ENCODE measurements around the gene DOCK9.
A peak's percentile ranks its signal among the peaks of the same experiment; 100 is the strongest.

The DOCK9 gene

DNA sequence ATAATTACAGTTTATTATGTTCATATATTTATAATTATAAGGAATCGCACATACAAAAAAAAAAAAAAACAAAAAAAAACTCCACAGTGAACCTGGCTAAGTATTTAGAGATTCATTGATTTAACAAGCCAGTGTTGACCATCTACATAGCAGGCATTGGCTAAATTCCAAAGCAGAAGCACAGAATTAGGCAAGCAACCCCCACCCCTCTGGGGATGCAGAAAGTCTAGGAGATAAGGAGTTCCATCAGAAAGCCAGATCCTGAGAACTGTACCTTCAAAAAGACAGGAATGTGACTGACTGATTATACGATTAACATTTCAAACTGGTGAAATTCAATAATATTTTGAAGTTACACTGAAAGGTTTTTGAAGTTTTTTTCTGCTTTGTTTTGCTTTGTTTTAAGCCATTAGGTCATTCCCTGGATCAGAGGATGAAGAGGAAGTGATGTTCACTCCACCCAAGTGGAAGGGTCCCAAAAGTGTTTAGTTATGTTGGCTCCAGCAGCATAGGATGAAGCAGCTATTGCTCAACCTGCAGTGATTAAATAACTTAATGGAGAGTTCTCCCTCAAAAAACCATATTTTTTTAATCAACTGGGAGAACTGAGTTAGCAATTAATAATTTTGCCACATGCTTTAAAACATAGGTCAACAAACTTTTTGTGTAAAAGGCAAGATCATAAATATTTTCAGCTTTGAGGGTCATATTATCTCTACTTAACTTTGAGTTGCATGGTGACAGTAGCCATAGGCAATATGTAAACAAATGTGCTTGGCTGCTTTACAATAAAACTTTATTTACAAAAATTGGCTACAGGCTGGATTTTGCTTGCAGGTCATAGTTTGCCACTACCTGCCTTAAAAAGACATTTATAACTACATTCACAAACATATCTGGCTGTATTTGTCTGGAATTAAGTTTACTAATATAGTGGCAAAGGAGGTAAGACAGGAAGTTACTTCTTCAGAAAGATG is 49.6 kb downstream of the DOCK9 start:
- Mint-ChIP-seq H3K27ac (peak overlapping the region; percentile 35), H3K36me3 (peaks cover 17% of the 10 kb centered on the region)

DNA sequence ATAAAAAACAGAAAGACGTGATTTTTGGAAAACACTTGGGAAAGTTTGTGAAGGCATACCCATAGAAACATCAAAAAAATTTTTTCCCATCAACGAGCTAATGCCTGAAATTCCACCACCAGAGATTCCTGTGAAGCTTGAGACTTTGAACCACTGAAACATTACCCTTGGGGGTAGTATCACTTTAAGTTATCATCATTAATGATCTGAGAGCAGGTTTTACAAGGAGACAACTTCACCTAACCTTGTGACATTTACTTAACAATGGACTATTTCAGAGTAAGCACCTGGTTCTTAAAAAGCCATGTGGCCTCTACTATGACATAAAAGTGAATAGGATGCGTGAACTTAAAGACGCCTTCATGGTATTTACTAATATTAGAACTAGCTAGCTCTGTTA is 51.9 kb downstream of the DOCK9 start:
- peaks cover 30% of the 10 kb centered on the region for H3K36me3 Mint-ChIP-seq
- no peaks in the 10 kb centered on the region for H3K27me3 Mint-ChIP-seq
- H3K9me3 Mint-ChIP-seq: no peaks in the 10 kb centered on the region
- peaks cover 26% of the 10 kb centered on the region for H3K4me1 Mint-ChIP-seq
- no peak overlapping the region for H3K27ac Mint-ChIP-seq
- H3K4me3 Mint-ChIP-seq: no peak overlapping the region

More for the DNA sequence above, 49.6 kb downstream of the DOCK9 start:
- no peaks in the 10 kb centered on the region for H3K27me3 Mint-ChIP-seq
- peaks cover 32% of the 10 kb centered on the region for H3K4me1 Mint-ChIP-seq
- H3K9me3 Mint-ChIP-seq: no peaks in the 10 kb centered on the region
- H3K4me3 Mint-ChIP-seq: no peak overlapping the region

DNA sequence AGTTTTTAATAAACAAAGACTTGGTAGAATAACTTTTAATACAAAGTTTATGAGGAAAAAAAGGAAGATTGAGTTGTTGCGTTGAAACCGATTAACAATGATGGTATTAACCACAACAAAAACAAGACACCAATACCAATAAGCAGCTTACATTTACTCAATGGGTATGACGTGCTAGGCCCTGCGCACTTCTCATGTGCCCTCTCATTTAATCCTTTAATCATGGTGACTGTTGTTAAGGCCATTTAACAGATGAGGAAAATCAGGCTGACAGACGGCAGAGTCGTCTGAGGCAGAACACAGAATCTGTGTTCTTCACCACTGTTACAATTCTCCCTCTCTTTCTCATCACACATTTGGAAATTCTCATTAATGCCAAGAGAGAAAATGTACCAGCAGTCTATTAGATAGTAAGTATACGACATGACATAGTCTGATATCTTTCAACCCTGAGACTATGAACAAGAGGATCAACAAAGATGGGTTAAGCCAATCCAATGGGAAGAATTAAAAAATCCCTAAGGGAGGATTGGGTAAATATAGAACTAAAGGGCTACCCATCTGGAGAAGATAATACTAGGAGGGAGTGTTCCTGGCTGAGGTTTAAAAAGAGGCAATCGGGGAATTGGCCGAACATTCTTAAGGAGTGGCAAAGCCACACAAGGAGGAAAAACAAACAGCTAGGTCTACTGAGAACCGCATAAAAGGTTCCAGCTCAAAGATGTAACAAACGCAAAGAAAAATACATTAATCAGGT is 54.0 kb downstream of the DOCK9 start:
- Mint-ChIP-seq H3K27ac (no peak overlapping the region), H3K4me1 (peaks cover 35% of the 10 kb centered on the region), H3K9me3 (no peaks in the 10 kb centered on the region), H3K4me3 (no peak overlapping the region), H3K36me3 (peaks cover 40% of the 10 kb centered on the region), H3K27me3 (no peaks in the 10 kb centered on the region)

- peaks cover 43% of the 10 kb centered on the region for H3K36me3 Mint-ChIP-seq
- no peaks in the 10 kb centered on the region for H3K27me3 Mint-ChIP-seq
- peaks cover 38% of the 10 kb centered on the region for H3K4me1 Mint-ChIP-seq
- H3K9me3 Mint-ChIP-seq: no peaks in the 10 kb centered on the region
- H3K27ac Mint-ChIP-seq: no peak overlapping the region
- H3K4me3 Mint-ChIP-seq: no peak overlapping the region
Observed at GRCh38 chr13:98922306-98922705, 55.6 kb downstream of the DOCK9 start.

GRCh38 chr13:98921786-98922185 is 56.1 kb downstream of the DOCK9 start:
- no peak overlapping the region for H3K4me3 Mint-ChIP-seq
- H3K36me3 Mint-ChIP-seq: peaks cover 41% of the 10 kb centered on the region
- no peak overlapping the region for H3K27ac Mint-ChIP-seq
- H3K9me3 Mint-ChIP-seq: no peaks in the 10 kb centered on the region
- H3K27me3 Mint-ChIP-seq: no peaks in the 10 kb centered on the region
- peaks cover 37% of the 10 kb centered on the region for H3K4me1 Mint-ChIP-seq

GRCh38 chr13:98921015-98921580 is 56.8 kb downstream of the DOCK9 start:
- Mint-ChIP-seq H3K9me3 (no peaks in the 10 kb centered on the region), H3K36me3 (peaks cover 39% of the 10 kb centered on the region), H3K4me3 (no peak overlapping the region), H3K27ac (no peak overlapping the region), H3K4me1 (peaks cover 31% of the 10 kb centered on the region), H3K27me3 (no peaks in the 10 kb centered on the region)

GRCh38 chr13:98919566-98919965 is 58.3 kb downstream of the DOCK9 start:
- Mint-ChIP-seq H3K4me1 (peaks cover 44% of the 10 kb centered on the region), H3K27ac (no peak overlapping the region), H3K9me3 (no peaks in the 10 kb centered on the region), H3K36me3 (peaks cover 43% of the 10 kb centered on the region), H3K4me3 (peak overlapping the region; percentile 16), H3K27me3 (no peaks in the 10 kb centered on the region)

DNA sequence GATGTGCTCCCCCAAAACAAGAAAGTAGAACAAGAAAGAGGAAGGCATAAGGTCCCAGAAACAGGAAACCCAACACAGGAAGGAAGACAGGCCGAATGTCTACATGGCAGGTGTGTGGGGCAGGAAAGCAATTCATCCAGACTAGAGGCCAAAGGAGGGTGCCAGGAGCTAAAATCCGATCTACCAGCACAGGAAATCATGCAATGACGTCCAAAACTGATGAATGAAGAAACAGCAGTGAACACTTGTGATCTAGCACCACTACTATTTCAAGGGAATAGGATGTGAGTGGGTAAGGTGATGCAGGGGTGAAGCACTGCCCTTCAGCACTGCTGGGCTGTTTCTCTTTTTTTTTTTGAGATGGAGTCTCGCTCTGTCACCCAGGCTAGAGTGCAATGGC is 59.1 kb downstream of the DOCK9 start:
- peaks cover 41% of the 10 kb centered on the region for H3K36me3 Mint-ChIP-seq
- H3K27me3 Mint-ChIP-seq: no peaks in the 10 kb centered on the region
- H3K4me3 Mint-ChIP-seq: peak overlapping the region; percentile 37
- H3K4me1 Mint-ChIP-seq: peaks cover 49% of the 10 kb centered on the region
- H3K27ac Mint-ChIP-seq: peak overlapping the region; percentile 5
- H3K9me3 Mint-ChIP-seq: no peaks in the 10 kb centered on the region

- H3K27ac Mint-ChIP-seq: peak overlapping the region; percentile 4
- peaks cover 62% of the 10 kb centered on the region for H3K4me1 Mint-ChIP-seq
- peaks cover 37% of the 10 kb centered on the region for H3K36me3 Mint-ChIP-seq
- H3K4me3 Mint-ChIP-seq: no peak overlapping the region
- no peaks in the 10 kb centered on the region for H3K27me3 Mint-ChIP-seq
- no peaks in the 10 kb centered on the region for H3K9me3 Mint-ChIP-seq
Observed at GRCh38 chr13:98917116-98917515, 60.7 kb downstream of the DOCK9 start.

DNA sequence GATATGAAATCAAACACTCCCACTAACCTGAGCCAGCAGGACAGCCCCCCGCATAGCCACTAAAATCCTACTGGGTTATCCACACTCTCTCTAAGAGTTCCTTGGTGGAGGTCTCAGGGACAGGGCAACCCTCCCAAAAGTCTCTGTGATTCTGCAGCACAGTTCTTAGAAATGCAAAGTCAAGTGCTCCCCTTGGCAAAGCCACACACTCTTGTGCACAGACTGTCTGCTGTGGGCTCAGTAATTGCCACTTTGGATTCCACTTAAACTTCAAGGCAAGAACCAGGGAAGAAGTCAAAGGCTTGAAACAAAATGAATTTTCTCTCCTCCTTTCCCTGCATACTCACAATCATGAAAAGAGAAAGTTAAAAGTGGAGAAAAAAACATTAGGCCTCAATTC is 61.5 kb downstream of the DOCK9 start:
- Mint-ChIP-seq H3K9me3 (no peaks in the 10 kb centered on the region), H3K27ac (no peak overlapping the region), H3K4me1 (peaks cover 62% of the 10 kb centered on the region), H3K4me3 (no peak overlapping the region), H3K27me3 (no peaks in the 10 kb centered on the region), H3K36me3 (peaks cover 31% of the 10 kb centered on the region)

DNA sequence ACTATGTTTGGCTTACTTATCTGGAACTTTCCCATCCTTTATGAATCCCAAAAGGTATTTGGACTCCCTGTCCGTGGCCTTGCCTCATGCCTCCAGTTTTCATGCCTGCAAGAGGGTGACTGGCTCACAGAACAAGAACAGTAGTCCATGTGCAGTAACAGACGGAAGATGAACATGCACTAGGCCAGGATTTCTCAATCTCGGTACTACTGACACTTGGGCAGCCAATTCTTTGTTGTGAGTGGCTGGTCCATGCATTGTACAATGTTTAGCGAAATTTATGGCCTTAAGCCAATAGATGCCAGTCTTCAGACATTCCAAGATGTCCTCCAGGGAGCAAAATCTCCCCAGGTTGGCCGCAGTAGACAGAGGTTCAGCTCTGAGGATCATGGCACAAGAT is 61.9 kb downstream of the DOCK9 start:
- Mint-ChIP-seq H3K9me3 (no peaks in the 10 kb centered on the region), H3K27ac (no peak overlapping the region), H3K36me3 (peaks cover 30% of the 10 kb centered on the region), H3K4me1 (peaks cover 65% of the 10 kb centered on the region), H3K27me3 (no peaks in the 10 kb centered on the region), H3K4me3 (no peak overlapping the region)

DNA sequence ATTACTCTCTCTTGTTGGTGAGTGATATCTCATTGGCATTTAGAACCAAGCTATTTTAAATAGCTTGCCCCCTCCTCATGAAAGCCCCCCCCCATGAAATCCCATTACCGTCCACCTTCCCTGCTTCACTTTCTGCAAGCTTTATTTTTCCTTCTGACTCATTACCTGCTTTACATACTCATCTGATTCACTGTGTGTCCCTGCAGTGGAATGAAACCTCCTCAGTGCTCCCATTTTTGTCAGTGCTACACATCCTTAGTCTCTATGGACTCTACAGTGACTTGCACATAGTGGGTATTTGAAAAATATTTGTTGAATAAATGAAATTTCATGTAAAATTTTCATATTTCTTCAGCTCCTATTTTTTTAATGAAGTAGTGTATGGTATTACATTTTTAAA is 62.3 kb downstream of the DOCK9 start:
- no peaks in the 10 kb centered on the region for H3K9me3 Mint-ChIP-seq
- H3K4me3 Mint-ChIP-seq: no peak overlapping the region
- peaks cover 27% of the 10 kb centered on the region for H3K36me3 Mint-ChIP-seq
- no peak overlapping the region for H3K27ac Mint-ChIP-seq
- peaks cover 66% of the 10 kb centered on the region for H3K4me1 Mint-ChIP-seq
- H3K27me3 Mint-ChIP-seq: no peaks in the 10 kb centered on the region

DNA sequence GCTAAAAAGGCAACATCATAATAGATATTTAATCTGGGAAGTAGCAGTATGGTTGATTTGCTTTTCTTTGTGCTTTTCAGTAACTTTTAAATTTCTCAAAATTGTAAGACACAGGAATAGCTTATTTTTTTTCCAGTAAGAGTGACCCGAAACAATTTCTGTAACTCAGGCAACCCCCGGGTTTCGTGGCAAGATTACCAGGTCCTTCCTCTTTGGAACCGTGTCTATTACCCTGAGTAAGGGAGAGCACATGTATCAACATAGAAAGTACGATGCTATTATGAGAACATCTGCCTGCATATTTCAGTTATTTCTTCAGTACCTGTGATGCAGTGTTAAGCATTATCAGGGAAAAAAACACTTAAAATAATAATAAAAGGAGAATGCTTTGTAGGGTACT is 64.1 kb downstream of the DOCK9 start:
- Mint-ChIP-seq H3K9me3 (no peaks in the 10 kb centered on the region), H3K27ac (no peak overlapping the region), H3K36me3 (peaks cover 25% of the 10 kb centered on the region), H3K4me3 (no peak overlapping the region), H3K4me1 (peaks cover 66% of the 10 kb centered on the region), H3K27me3 (no peaks in the 10 kb centered on the region)

- Mint-ChIP-seq H3K4me3 (no peak overlapping the region), H3K4me1 (peaks cover 63% of the 10 kb centered on the region), H3K9me3 (no peaks in the 10 kb centered on the region), H3K27me3 (no peaks in the 10 kb centered on the region), H3K27ac (peak overlapping the region; percentile 8), H3K36me3 (peaks cover 23% of the 10 kb centered on the region)
Observed at GRCh38 chr13:98912846-98913245, 65.0 kb downstream of the DOCK9 start.

DNA sequence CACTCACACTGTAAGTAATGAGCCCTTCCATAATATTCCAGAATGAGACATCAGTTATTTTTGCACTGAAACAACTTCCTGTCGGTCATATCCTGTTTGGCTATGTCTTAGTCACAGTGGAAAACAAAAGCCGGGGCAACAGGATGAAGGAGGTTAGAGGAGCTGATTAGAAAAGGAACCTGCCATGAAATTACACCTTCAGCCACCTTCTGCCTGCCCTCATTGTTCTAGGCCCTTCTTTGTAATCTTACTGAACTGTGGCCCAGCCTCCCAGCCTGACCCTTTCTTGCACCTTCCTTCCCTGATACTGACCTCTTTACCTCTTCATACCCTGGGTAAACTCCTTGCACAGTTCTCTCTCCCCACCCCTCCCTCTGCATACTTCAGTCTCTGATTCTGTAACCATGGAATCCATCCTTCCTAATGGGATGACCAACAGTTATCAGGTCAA is 67.3 kb downstream of the DOCK9 start:
- Mint-ChIP-seq H3K36me3 (peaks cover 30% of the 10 kb centered on the region), H3K27me3 (no peaks in the 10 kb centered on the region), H3K9me3 (no peaks in the 10 kb centered on the region), H3K27ac (peak overlapping the region; percentile 79), H3K4me1 (peaks cover 65% of the 10 kb centered on the region), H3K4me3 (peak overlapping the region; percentile 35)

DNA sequence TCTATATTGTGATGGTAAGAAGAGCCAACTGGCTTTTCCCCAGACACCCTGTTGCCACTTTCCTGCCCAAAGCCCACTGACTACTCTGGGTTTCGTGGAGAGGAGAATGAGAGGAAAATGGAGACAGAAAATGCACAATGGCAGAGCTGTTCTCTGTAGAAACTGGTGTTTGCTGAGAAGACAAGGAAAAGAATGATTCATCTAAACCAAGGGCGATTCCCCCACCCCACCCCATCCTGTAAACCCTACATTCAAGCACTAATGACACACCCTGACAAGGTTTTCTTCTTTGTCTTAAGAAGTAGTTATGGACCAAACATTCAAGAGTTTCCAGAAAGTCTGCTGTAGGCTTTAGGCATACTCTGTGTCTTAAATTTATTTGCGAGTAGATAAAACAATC is 68.8 kb downstream of the DOCK9 start:
- Mint-ChIP-seq H3K27ac (peak overlapping the region; percentile 76), H3K9me3 (no peaks in the 10 kb centered on the region), H3K4me1 (peaks cover 66% of the 10 kb centered on the region), H3K27me3 (no peaks in the 10 kb centered on the region), H3K36me3 (peaks cover 29% of the 10 kb centered on the region), H3K4me3 (peak overlapping the region; percentile 26)
